Activated naive CD8-positive, alpha-beta T cell treated with anti-CD3 and anti-CD28 coated beads, Interleukin-2, amount 10 ng/mL, durations not matched to agents 7 days and 5 days (primary cell): Measurements from ENCODE around the gene NENF. TPM values are rescaled to one million over a fixed set of nuclear protein-coding genes. Genes with fewer than 3 reads are reported as not detected.

Experiments
- ATAC-seq: fragments of 150-1000 bp; cut with Tn5 transposase; one replicate; pipeline ENCODE4 v1.10.0; 2021; ENCODE audit warnings: low read depth, moderate library complexity
- POLR2A ChIA-PET: fragments of 350-600 bp; sonication (Branson Sonifier 250); formaldehyde crosslinking; loops from one replicate; lab custom pipeline; 2021; ENCODE audit warnings: antibody characterized with exemption; lab: Charles Lee
- DNase-seq: peaks from one replicate; pipeline ENCODE4 v3.0.0; 2021
- H3K27ac Mint-ChIP-seq: one replicate; pipeline ENCODE4 v1.8.0; 2022; ENCODE audit warnings: mild to moderate bottlenecking, mixed read lengths
- H3K27me3 Mint-ChIP-seq: one replicate; pipeline ENCODE4 v1.8.0; 2022; ENCODE audit warnings: mild to moderate bottlenecking, moderate library complexity, mixed read lengths
- H3K36me3 Mint-ChIP-seq: one replicate; pipeline ENCODE4 v1.8.0; 2021; ENCODE audit warnings: mild to moderate bottlenecking, mixed read lengths
- H3K4me1 Mint-ChIP-seq: one replicate; pipeline ENCODE4 v1.8.0; 2021; ENCODE audit warnings: mixed read lengths
- H3K4me3 Mint-ChIP-seq: one replicate; pipeline ENCODE4 v1.8.0; 2022; ENCODE audit warnings: mild to moderate bottlenecking, moderate library complexity, mixed read lengths
- H3K9me3 Mint-ChIP-seq: one replicate; pipeline ENCODE4 v1.8.0; 2021; ENCODE audit warnings: mixed read lengths
- total RNA-seq, 2 experiments: library from RNA; stranded (reverse); gene quantifications; one replicate each; pipeline ENCODE4 v1.2.3, GENCODE V29; 2021

Gene NENF
- total RNA-seq, 2 experiments from 2014 or later: 30.0 to 31.1 TPM

DNA sequence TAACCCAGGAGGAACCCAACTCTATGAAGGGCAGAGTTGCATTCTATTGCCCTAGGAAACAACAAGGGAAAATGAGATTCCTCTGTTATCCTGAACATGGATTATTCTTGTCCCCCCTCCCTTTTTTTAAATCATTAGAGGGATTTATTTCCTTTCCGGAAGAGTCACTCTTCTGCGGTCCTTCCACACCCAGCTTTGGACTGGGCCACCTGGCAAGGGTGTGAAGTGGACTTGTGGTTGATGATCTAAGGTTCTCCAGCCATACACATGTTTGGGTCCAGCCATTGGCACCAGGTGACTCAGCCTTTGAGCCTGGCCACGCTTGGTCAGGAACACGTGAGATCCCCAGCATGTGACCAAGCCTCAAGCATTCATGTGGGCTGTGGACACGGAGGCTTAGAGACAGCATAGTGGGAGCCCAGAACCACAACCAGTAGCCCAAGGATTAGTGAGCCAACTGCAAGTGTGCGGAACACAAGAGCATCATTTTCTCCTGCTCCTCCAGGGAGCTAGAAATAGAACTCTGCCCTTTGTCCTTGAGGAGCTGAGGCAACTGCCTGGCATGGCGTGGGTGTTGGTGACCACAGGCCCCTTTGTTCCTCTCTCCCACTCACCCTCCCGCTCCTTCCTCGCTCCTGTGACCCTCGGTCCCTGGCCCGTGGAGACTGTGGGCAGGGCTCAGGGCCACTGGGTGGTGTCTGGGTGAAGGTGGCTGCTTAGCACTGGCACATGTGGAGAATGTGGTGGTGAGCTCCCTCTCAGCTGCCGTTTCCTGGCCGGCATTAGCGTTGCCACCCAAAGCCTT is 50.1 kb downstream of the NENF start:
- H3K27me3 Mint-ChIP-seq: peaks cover 18% of the 10 kb centered on the region

DNA sequence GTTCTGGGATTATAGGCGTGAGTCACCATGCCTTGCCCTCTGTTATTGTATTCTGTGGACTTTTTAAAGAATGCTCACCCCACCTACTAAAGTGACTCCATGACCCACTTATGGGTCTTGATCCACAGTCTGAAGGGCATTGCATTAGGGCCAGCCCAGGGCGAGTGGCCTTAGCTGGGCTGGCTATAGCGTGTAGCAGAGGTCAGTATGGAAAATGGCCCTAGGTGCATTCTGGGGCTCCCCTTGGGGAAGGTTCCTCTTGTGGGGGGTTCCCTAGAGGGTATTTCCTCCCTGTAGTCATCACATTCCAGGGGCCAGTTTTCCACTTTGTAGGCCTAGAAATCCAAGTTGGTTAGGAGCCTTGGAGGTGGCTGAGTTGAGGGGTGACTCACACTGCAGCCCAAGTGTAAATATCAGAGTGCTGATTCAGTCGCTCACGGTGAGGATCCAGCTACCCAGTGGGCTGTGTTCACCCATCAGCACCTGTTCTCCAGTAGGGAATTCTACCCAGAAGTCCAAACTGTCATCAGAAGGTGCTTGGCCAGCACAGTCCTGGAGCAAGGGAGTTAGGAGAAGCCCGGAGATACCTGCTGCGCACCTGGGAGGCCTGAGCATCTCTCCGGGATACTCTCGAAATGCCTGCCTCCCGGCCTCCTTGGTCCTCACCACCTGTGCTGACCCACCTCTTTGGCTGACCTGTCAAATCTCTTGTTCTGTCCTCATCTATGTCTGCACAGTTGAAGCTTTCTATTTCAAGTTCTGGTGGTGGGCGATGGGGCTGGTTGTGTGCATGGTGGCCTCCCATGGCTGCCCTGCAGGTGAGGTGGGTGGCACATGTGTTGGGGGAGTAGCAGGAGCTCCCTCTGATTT is 52.2 kb downstream of the NENF start:
- H3K4me1 Mint-ChIP-seq: peaks cover 5% of the 10 kb centered on the region
- no peaks in the 10 kb centered on the region for H3K36me3 Mint-ChIP-seq
- POLR2A ChIA-PET: no interaction called here
- H3K27me3 Mint-ChIP-seq: peaks cover 12% of the 10 kb centered on the region
- DNase-seq (no peak), ATAC-seq (no peak)
- H3K27ac Mint-ChIP-seq: no peak overlapping the region
- no peak overlapping the region for H3K4me3 Mint-ChIP-seq
- H3K9me3 Mint-ChIP-seq: no peaks in the 10 kb centered on the region

More for the DNA sequence above, 50.1 kb downstream of the NENF start:
- peaks cover 7% of the 10 kb centered on the region for H3K4me1 Mint-ChIP-seq
- DNase-seq (no peak), ATAC-seq (no peak)
- H3K9me3 Mint-ChIP-seq: no peaks in the 10 kb centered on the region
- no peak overlapping the region for H3K27ac Mint-ChIP-seq
- H3K4me3 Mint-ChIP-seq: no peak overlapping the region
- H3K36me3 Mint-ChIP-seq: no peaks in the 10 kb centered on the region
- POLR2A ChIA-PET: no interaction called here

DNA sequence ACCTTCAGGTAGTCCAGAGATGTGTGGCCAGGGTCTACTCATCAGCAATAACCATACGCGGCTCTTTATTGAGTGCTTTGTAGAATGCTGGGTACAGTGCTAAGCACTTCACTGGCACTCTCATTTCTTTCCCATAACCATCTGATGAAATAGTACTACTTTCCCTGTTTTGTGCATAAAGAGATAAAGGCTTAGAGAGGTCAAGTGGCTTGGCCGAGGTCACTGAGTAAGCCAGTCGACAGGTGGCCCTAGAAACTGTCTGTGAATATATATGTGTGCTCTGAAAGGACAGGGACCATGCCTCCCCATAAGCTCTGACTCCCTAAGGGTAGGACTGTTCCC is 52.8 kb downstream of the NENF start:
- DNase-seq: no peak
- H3K36me3 Mint-ChIP-seq: no peaks in the 10 kb centered on the region
- H3K4me1 Mint-ChIP-seq: peaks cover 5% of the 10 kb centered on the region
- H3K9me3 Mint-ChIP-seq: no peaks in the 10 kb centered on the region
- no peak overlapping the region for H3K4me3 Mint-ChIP-seq
- peaks cover 12% of the 10 kb centered on the region for H3K27me3 Mint-ChIP-seq
- no peak for ATAC-seq
- H3K27ac Mint-ChIP-seq: no peak overlapping the region
- POLR2A ChIA-PET: no interaction called here

DNA sequence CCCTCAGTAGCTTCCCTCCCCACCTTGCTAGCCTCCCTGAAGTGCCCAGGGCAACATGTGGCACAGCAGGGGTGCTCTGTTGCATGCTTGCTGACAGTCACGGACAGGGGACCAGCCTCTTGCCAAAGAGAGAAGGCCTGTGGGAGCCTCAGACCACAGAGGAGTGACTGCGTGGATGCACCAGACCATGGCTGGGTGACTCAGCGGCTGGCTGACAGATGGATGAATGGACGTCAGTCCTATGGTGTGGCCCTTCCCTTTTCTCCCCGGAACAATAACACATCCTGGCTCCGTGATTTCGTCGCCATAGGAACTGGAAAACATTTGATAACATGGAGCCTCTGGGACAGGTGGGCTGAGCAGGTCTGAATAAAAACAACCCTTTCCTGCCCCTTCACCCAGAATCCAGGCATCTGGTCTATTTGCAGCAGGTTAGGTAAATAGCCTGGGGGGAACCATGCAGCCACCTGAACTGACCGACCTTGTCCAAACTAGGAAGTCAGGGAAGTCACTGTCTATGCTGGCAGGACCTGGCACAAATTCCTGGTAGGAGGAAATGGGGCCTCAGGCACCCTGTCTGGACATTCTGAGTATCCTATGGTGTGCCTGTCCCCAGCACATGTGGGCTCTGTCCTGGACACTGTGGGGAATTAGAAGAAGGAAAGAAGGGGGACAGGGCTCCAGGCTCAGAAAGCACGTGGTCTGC is 53.3 kb downstream of the NENF start:
- no peaks in the 10 kb centered on the region for H3K9me3 Mint-ChIP-seq
- H3K4me1 Mint-ChIP-seq: peaks cover 2% of the 10 kb centered on the region
- peaks cover 6% of the 10 kb centered on the region for H3K27me3 Mint-ChIP-seq
- H3K27ac Mint-ChIP-seq: no peak overlapping the region
- no peak overlapping the region for H3K4me3 Mint-ChIP-seq
- ATAC-seq (no peak), DNase-seq (no peak)
- no peaks in the 10 kb centered on the region for H3K36me3 Mint-ChIP-seq
- POLR2A ChIA-PET: no interaction called here

DNA sequence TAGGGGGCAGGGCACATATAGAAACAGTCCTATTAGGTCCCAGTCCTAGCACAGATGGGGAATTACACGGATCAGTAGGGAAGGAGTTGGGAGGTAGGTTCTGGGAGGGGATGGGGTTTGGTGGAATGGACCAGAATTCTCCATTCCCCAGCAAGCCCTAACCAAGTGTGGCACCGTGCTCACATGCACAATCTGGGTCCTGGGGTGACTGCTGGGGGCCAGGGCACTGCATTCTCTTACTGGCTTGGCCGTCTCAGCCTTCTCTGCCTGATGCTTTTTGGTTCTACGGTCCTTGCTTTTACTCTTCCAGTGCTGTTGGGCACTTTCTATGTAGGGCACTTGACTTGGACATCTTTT is 53.9 kb downstream of the NENF start:
- Mint-ChIP-seq H3K36me3 (no peaks in the 10 kb centered on the region), H3K27me3 (peaks cover 3% of the 10 kb centered on the region), H3K27ac (no peak overlapping the region), H3K4me1 (peaks cover 2% of the 10 kb centered on the region), H3K9me3 (no peaks in the 10 kb centered on the region), H3K4me3 (no peak overlapping the region)
- no peak for DNase-seq
- POLR2A ChIA-PET: no interaction called here
- no peak for ATAC-seq

DNA sequence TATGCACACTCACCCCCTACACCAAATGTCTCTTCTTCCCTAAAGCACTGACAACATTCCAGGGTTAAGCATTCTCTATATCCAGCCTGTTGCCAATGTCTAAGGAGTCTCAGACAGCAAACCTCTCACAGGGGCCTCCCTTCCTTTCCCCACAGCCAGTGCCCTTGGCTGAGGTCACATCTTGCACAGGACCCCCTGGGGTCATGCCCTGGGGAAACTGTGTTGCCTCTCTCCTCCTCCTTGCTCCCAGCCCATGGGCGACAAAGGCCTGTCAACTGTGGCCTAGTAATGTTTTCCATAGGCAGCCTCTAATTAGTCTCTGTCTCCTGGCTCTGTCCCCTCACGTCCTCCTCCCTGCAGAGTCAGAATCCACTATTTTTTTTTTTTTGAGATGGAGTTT is 54.6 kb downstream of the NENF start:
- H3K4me1 Mint-ChIP-seq: peaks cover 2% of the 10 kb centered on the region
- POLR2A ChIA-PET: no interaction called here

DNA sequence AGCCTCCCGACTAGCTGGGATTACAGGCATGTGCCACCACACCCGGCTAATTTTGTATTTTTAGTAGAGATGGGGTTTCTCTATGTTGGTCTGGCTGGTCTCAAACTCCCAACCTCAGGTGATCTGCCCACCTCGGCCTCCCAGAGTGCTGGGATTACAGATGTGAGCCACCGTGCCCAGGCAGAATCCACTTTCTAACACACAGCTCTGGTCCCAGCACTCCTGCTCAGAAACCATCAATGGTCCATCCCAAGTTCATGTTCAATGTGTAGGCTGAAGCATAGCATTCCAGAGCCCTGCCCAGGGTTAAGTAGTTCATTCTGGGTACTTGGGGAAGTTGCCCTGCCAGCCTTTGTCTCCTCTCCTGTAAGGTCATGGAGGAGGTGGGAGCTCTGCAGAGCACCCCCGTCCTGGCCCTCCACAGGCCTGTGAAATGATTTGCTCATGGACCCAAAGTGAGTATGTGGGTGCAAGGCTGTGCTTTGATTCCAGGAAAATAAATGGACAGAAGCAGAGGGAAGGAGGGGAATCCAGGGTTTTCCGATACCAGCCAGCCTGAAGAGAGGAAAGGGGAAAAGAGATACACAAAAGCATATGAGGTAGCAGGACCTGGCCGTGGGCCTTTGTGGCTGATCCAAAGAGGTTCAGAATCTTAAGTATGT is 55.2 kb downstream of the NENF start:
- ATAC-seq (no peak), DNase-seq (no peak)
- Mint-ChIP-seq H3K27me3 (no peaks in the 10 kb centered on the region), H3K9me3 (no peaks in the 10 kb centered on the region), H3K27ac (no peak overlapping the region), H3K36me3 (no peaks in the 10 kb centered on the region), H3K4me3 (no peak overlapping the region), H3K4me1 (peaks cover 2% of the 10 kb centered on the region)
- POLR2A ChIA-PET: no interaction called here

More for the DNA sequence above, 54.6 kb downstream of the NENF start:
- Mint-ChIP-seq H3K27ac (no peak overlapping the region), H3K4me3 (no peak overlapping the region), H3K9me3 (no peaks in the 10 kb centered on the region), H3K27me3 (no peaks in the 10 kb centered on the region), H3K36me3 (no peaks in the 10 kb centered on the region)
- DNase-seq (no peak), ATAC-seq (no peak)

DNA sequence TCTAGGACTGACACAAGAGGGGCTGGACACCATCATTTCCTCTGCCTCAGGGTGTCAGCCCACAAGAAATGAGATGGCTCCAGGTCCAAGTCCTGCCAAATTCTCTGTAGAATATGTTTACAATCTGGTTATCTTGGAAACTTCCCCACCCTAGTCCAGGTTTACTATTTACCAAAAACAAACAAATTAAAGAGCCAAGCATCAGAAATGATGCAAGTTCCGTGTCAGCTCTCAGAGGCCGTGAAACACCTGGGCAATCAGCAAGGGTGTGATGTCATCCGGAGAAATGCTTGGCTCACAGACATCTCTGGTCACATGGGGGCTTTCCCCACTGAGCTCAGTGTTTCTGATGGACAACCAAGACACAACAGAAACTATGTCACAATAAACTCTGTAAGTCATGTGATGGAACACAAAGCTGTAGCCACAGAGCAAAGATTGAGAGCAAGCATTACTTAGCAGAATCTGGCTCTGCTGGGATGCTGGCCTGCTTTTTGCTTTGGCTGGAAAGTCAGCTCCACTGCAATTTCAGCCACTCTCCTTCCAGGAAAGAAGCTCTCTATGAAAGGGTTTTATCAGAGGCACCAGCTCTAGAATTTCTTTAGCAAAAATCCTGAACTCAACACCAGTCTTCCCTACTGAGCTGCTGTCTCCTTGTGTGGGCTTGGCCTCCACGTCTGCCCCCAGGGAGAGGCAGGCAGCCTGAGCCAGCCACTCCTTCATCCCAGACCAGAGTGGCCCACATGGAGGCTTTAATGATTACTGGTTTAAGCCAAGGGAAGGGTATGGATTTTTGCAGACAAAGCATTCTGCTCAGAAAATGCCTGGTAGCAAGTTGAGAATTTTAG is 55.9 kb downstream of the NENF start:
- H3K36me3 Mint-ChIP-seq: no peaks in the 10 kb centered on the region
- no peak overlapping the region for H3K27ac Mint-ChIP-seq
- H3K4me1 Mint-ChIP-seq: peaks cover 2% of the 10 kb centered on the region
- no peaks in the 10 kb centered on the region for H3K27me3 Mint-ChIP-seq
- ATAC-seq (no peak), DNase-seq (no peak)
- no peak overlapping the region for H3K4me3 Mint-ChIP-seq
- POLR2A ChIA-PET: no interaction called here
- no peaks in the 10 kb centered on the region for H3K9me3 Mint-ChIP-seq

DNA sequence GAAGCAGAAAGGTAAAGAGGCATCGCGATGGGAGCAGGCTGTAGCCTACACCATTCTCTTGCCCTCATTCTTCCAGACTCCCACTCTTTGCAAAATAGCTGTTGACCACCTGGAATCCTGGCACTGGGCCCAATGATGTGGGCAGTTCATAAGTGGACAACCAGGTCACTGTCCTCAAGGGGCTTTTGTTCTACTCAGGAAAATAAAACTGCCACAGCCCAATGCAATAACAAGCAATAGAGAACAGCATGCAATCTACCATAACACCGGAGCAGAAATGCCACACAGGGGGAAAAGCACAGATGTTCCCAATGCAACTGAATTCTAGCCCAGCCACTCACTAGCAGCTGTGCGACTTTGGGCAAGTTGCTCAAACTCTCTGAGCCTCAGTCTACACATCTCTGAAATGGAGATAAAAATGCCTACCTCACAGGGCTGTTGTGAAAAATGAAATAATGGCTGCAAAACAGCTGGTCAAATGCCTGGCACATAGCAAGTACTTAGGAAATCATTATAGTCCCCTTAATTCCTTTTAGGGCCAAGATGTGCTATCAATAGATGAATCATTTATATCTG is 56.7 kb downstream of the NENF start:
- H3K27me3 Mint-ChIP-seq: no peaks in the 10 kb centered on the region
- no peaks in the 10 kb centered on the region for H3K36me3 Mint-ChIP-seq
- POLR2A ChIA-PET: no interaction called here
- no peak overlapping the region for H3K4me3 Mint-ChIP-seq
- no peak overlapping the region for H3K27ac Mint-ChIP-seq
- ATAC-seq: no peak
- peaks cover 2% of the 10 kb centered on the region for H3K4me1 Mint-ChIP-seq
- H3K9me3 Mint-ChIP-seq: no peaks in the 10 kb centered on the region
- no peak for DNase-seq

DNA sequence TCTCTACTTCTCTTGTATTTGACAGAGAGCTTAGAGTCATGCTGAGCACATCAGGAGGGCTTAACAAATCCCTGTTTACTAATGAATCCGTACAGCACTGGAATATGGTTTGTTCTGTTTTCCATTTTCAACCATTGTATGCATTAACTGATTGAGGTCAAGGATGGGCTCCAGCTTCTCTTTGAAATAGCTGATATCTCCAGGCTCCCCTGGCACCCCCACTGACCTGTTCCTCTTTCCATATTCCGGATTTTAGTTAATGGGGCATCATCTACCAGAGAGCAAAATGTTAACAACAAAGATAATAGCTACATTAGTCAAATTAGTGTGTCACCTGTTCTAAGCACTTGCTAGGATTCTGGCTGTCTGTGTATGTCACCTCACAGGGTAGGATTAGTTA is 57.6 kb downstream of the NENF start:
- H3K9me3 Mint-ChIP-seq: no peaks in the 10 kb centered on the region
- peaks cover 2% of the 10 kb centered on the region for H3K4me1 Mint-ChIP-seq
- no peak overlapping the region for H3K4me3 Mint-ChIP-seq
- no peak overlapping the region for H3K27ac Mint-ChIP-seq
- H3K36me3 Mint-ChIP-seq: no peaks in the 10 kb centered on the region
- POLR2A ChIA-PET: no interaction called here
- no peaks in the 10 kb centered on the region for H3K27me3 Mint-ChIP-seq
- ATAC-seq: no peak
- no peak for DNase-seq

DNA sequence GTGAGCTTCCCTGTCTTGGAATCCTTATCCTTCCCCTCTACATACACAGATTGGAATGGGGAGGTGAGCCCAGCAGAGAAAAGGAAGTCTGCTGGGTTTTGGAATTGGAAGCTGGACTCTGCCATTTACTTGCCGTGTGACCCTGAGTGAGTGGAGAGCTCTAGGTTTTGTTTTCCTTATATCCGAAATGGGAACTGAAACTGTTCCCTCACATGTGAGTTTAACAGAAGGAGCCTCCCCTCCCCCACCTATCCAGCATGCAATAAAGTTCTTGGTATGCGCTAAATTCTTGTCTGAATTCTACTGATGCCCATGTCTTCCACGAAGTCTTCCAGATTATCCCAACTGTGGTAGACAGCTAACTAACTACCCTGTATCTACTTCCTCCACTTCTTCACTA is 58.7 kb downstream of the NENF start:
- H3K9me3 Mint-ChIP-seq: no peaks in the 10 kb centered on the region
- peaks cover 2% of the 10 kb centered on the region for H3K4me1 Mint-ChIP-seq
- H3K27me3 Mint-ChIP-seq: peaks cover 6% of the 10 kb centered on the region
- DNase-seq (no peak), ATAC-seq (no peak)
- H3K27ac Mint-ChIP-seq: no peak overlapping the region
- no peak overlapping the region for H3K4me3 Mint-ChIP-seq
- POLR2A ChIA-PET: no interaction called here
- no peaks in the 10 kb centered on the region for H3K36me3 Mint-ChIP-seq
